Measurements from ENCODE around the gene SKIDA1. TPM values are rescaled to one million over a fixed set of nuclear protein-coding genes. Genes with fewer than 3 reads are reported as not detected.
A peak's percentile ranks its signal among the peaks of the same experiment; 100 is the strongest.

The SKIDA1 gene
- total RNA-seq, 1 experiment from 2014 or later, result 6.3 TPM

- no peaks in the 10 kb centered on the region for H3K27me3 ChIP-seq (replicated peaks; ENCODE audit: control insufficient read depth, insufficient read depth, low read length)
- Mint-ChIP-seq H3K27me3 (ENCODE audit: insufficient read depth, unreplicated experiment) (no peaks in the 10 kb centered on the region), H3K4me3 (ENCODE audit: unreplicated experiment) (peak overlapping the region; percentile 88), H3K27ac (ENCODE audit: unreplicated experiment) (peak overlapping the region; percentile 98), H3K9me3 (ENCODE audit: unreplicated experiment) (no peaks in the 10 kb centered on the region), H3K36me3 (ENCODE audit: insufficient read depth, unreplicated experiment) (peaks cover 29% of the 10 kb centered on the region), H3K4me1 (ENCODE audit: low read depth, unreplicated experiment) (peaks cover 28% of the 10 kb centered on the region)
- TF ChIP-seq, protein P1, sequence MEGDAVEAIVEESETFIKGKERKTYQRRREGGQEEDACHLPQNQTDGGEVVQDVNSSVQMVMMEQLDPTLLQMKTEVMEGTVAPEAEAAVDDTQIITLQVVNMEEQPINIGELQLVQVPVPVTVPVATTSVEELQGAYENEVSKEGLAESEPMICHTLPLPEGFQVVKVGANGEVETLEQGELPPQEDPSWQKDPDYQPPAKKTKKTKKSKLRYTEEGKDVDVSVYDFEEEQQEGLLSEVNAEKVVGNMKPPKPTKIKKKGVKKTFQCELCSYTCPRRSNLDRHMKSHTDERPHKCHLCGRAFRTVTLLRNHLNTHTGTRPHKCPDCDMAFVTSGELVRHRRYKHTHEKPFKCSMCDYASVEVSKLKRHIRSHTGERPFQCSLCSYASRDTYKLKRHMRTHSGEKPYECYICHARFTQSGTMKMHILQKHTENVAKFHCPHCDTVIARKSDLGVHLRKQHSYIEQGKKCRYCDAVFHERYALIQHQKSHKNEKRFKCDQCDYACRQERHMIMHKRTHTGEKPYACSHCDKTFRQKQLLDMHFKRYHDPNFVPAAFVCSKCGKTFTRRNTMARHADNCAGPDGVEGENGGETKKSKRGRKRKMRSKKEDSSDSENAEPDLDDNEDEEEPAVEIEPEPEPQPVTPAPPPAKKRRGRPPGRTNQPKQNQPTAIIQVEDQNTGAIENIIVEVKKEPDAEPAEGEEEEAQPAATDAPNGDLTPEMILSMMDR (IDR thresholded peaks at IDR 0.05; ENCODE audit: insufficient read depth in 1 of 2, low read depth in 1 of 2, low read length in 1 of 2, severe bottlenecking in 1 of 2, unreplicated experiment in 1 of 2), result no peak
- no peaks in the 10 kb centered on the region for H3K36me3 ChIP-seq (ENCODE audit: control insufficient read depth, insufficient read depth, low read length)
- ChIA-PET POLR2A (interaction anchor here (0.6 to 4.4 kb wide), 6 partner anchors 9 to 1199 kb away, joined by 3 to 47 read pairs (median 4); no protein-coding TSS in a partner anchor), CTCF (interaction anchor here (0.6 to 0.9 kb wide), 4 partner anchors 9 to 248 kb away, joined by 3 read pairs; no protein-coding TSS in a partner anchor)
- no peaks in the 10 kb centered on the region for H3K9me3 ChIP-seq
- peaks cover 30% of the 10 kb centered on the region for H3K4me1 ChIP-seq
- DNase-seq, result peak; percentile 86 to 87
- no TSS peak for BruUV-seq (replicated peaks)
- H3K4me3 ChIP-seq (ENCODE audit: low read depth, low read length), result peak overlapping the region; percentile 70
- intact Hi-C loops (cut with micrococcal nuclease; ENCODE audit: unreplicated experiment), result loop anchor here (1.0 to 5.0 kb wide), 3 partner anchors 201 to 430 kb away; no protein-coding TSS in a partner anchor
Measured at GRCh38 chr10:21526860-21527597, 1.5 kb upstream of the SKIDA1 start.

DNA sequence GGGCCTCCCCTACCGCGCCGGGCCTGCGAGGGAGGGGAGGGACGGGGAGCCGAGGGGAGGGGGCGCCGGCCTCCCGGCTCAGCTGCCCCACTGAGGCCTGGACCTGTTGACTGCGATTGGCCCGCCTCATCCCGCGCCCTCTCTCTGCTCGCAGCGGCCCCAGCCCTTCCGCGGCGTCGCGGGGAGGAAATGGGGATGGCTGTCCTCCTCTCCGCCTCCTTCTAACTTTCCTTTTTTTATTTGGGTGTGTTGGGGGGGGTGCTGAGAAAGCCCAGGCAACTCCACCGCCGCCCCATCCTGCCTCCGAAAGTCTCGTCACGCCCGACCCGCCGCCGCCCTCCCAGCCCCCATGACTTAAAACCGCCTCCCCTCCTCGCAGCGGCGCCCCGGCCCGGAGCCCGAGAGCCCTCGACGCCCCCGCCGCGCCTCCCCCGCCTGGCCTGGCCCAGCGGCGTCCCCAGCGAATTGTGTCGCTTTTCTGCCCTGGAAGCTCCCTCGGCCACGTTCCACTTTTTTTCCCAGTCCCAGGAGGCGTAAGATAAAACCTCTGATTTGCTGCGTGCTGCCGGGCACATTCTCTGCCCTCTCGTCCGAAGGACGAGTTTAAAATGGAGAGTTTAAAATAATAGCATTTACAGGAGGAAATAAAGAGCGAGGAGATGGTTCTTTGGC lies 842 bp upstream of the SKIDA1 start:
- peak overlapping the region; percentile 70 for H3K4me3 ChIP-seq (ENCODE audit: low read depth, low read length)
- peak overlapping the region; percentile 88 for H3K4me3 Mint-ChIP-seq (ENCODE audit: unreplicated experiment)
- TF ChIP-seq, protein P1 (IDR thresholded peaks at IDR 0.05; ENCODE audit: insufficient read depth in 1 of 2, low read depth in 1 of 2, low read length in 1 of 2, severe bottlenecking in 1 of 2, unreplicated experiment in 1 of 2), result no peak
- DNase-seq, result peak in 1 of 2 experiments; percentile 91
- no peaks in the 10 kb centered on the region for H3K36me3 ChIP-seq (ENCODE audit: control insufficient read depth, insufficient read depth, low read length)
- ChIA-PET CTCF (interaction anchor here (0.9 to 1.6 kb wide), 6 partner anchors 8 to 247 kb away, joined by 3 to 14 read pairs (median 5); no protein-coding TSS in a partner anchor), POLR2A (interaction anchor here (0.6 to 4.4 kb wide), 8 partner anchors 10 to 1199 kb away, joined by 3 to 47 read pairs (median 5); partner anchors contain the start of gene DNAJC1)
- peaks cover 30% of the 10 kb centered on the region for H3K4me1 ChIP-seq
- H3K27me3 Mint-ChIP-seq (ENCODE audit: insufficient read depth, unreplicated experiment), result no peaks in the 10 kb centered on the region
- peak overlapping the region; percentile 98 for H3K27ac Mint-ChIP-seq (ENCODE audit: unreplicated experiment)
- TSS peak; percentile 74 for BruUV-seq (replicated peaks)
- H3K9me3 Mint-ChIP-seq (ENCODE audit: unreplicated experiment), result no peaks in the 10 kb centered on the region
- peaks cover 29% of the 10 kb centered on the region for H3K36me3 Mint-ChIP-seq (ENCODE audit: insufficient read depth, unreplicated experiment)
- H3K4me1 Mint-ChIP-seq (ENCODE audit: low read depth, unreplicated experiment), result peaks cover 28% of the 10 kb centered on the region
- intact Hi-C loops (cut with micrococcal nuclease; ENCODE audit: unreplicated experiment), result loop anchor here (2.0 to 5.0 kb wide), 2 partner anchors 248 to 429 kb away; no protein-coding TSS in a partner anchor
- H3K9me3 ChIP-seq, result no peaks in the 10 kb centered on the region
- no peaks in the 10 kb centered on the region for H3K27me3 ChIP-seq (replicated peaks; ENCODE audit: control insufficient read depth, insufficient read depth, low read length)

Data from Caco-2 (cell line).